Adrenal gland (tissue), 12 donors: ENCODE data around the gene FAM83B. TPM values are rescaled to one million over a fixed set of nuclear protein-coding genes. Genes with fewer than 3 reads are reported as not detected.

ENCODE experiments used
- DNase-seq, 7 donors: peaks; one replicate each; pipeline ENCODE4 v3.0.0-alpha.2; 2019 to 2020
- H3K27ac ChIP-seq, 5 donors: fragments of 200-600 bp; sonication (generic) in 4 of 5; 1 replicate in 3 of 5; 2 replicates in 2 of 5; pipeline versions ENCODE4 v1.5.1 to v1.8.0; 2016 to 2020; ENCODE audit warnings: mild to moderate bottlenecking in 1 of 5
- H3K27me3 ChIP-seq: fragments of 200-600 bp; 2 replicates; pipeline ENCODE4 v1.8.0; 2021
- H3K36me3 ChIP-seq, 2 donors: fragments of 200-600 bp; replicated peaks in 1 of 2; 1 replicate in 1 of 2; 2 replicates in 1 of 2; pipeline versions ENCODE4 v1.5.1 to v1.8.0; 2018 to 2022
- H3K4me1 ChIP-seq, 2 donors: fragments of 200-600 bp; replicated peaks in 1 of 2; 1 replicate in 1 of 2; 2 replicates in 1 of 2; pipeline versions ENCODE4 v1.5.1 to v1.8.0; 2018 to 2021
- H3K4me3 ChIP-seq, 4 donors: fragments of 200-600 bp; sonication (generic) in 3 of 4; one replicate each; pipeline ENCODE4 v1.5.1; 2016 to 2018
- H3K9me3 ChIP-seq, 3 donors: fragments of 200-600 bp; sonication (generic) in 1 of 3; replicated peaks in 1 of 3; 1 replicate in 2 of 3; 2 replicates in 1 of 3; pipeline versions ENCODE4 v1.5.1 to v1.8.0; 2016 to 2021
- POLR2A ChIP-seq, 2 donors: fragments of 450-650 bp; IDR thresholded peaks; one replicate each; pipeline ENCODE4 v1.6.1; 2017; ENCODE audit warnings: antibody characterized with exemption in 2 of 2, mild to moderate bottlenecking in 2 of 2, moderate library complexity in 1 of 2
- WGBS, 4 donors: extraction: QIAGEN DNeasy Blood & Tissue Kit in 2 of 4; methylation state at CpG; one replicate each; pipeline versions ENCODE4 v1.1.5 to v1.1.7; 2013 to 2017; 5-methylcytosine and 5-hydroxymethylcytosine counted together
- intact Hi-C, 2 donors: fragments of 100-400 bp; cut with DNase I; formaldehyde crosslinking; loops; one replicate each; pipeline versions ENCODE4 v1.14.1 to v1.15.0; 2022 to 2023
- polyA plus RNA-seq, 3 donors: library from polyadenylated mRNA; stranded (reverse); fragments of 200-250 nt in 2 of 3; fragments of 350-450 nt in 1 of 3; fragmentation: Illumina TruSeq in 1 of 3; extraction: RNeasy Lipid Tissue Mini Kit (QIAGEN cat#74804) in 1 of 3; gene quantifications; one replicate each; pipeline ENCODE4 v1.2.3, GENCODE V29; 2013 to 2014
- total RNA-seq, 9 donors: library from RNA; depleted of rRNA in 4 of 9; stranded (reverse); fragments of >200 nt in 4 of 9; fragments of 120-200 nt in 1 of 9; fragmentation: NEBNext Ultra II Directional in 1 of 9; extraction: Animal tissue kit (Norgen Biotek cat#: 25700) in 1 of 9; gene quantifications; one replicate each; pipeline versions ENCODE4 v1.1.0 to v1.2.4, GENCODE V29; 2013 to 2023
- TF ChIP-seq, protein P1 (sequence below), 6 experiments: fragments of 450-650 bp in 4 of 6; fragments of 200-600 bp in 2 of 6; sonication (generic) in 1 of 6; IDR thresholded peaks; 1 replicate in 5 of 6; 2 replicates in 1 of 6; pipeline versions ENCODE4 v1.5.1 to v1.8.0; 2016 to 2021; ENCODE audit warnings: antibody characterized with exemption in 6 of 6, mild to moderate bottlenecking in 2 of 6, moderate library complexity in 1 of 6
- donor health status: healthy with polysubstance abuse.
- donor health status: Bipolar disorder and iron deficiency.
- donor health status: DM: yes; HTN: yes; CAD: no.
- donor health status: DM: no; HTN: no; CAD: no.
- donor health status: DM: no; HTN: no; CAD: no.
- donor health status: DM: yes; HTN: yes; CAD: no.

The FAM83B gene
- total and polyA plus RNA-seq, 12 donors, result not detected

DNA sequence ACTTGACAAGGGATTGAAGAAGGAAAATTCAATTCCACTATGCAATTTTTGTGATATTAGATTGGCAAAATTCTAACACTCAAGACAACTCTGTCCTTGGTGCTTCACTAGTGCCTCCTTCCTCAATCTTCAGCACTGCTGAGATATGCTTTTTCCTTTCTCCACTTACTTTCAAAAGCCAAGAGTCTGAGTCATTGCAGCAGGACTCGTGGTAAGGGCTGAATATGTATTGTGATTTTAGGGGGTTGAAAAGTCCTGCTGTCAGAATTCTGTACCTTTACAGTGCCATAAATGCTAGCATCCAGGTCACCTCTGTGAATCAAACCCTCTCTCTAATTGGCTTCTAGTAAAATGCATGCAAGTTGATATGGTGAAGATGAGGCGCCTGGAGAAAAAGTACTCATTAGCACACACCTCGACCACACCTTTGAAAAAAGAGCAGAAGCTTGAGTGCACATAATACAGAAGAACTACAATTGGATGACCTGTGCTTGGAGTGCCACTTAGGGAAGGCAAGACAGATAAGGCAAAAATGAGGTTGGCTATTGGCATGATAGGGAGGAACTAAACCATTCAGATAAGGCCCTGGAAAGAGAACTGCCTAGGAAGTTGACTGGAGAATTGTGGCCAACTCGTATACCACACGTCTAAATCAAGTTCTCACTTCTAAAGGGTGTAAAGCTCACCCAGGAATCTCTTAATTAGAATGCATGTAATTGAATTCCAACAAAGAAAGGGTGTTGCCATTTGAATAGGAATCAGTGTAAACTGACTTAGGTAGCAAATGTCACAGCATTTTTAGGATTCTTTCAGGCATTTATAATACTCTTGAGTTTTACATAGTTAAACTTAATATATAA is 43.6 kb upstream of the FAM83B start:
- no peaks in the 10 kb centered on the region for H3K4me1 ChIP-seq
- no peaks in the 10 kb centered on the region for H3K9me3 ChIP-seq
- no peak for DNase-seq
- no peak overlapping the region for H3K27ac ChIP-seq
- H3K4me3 ChIP-seq, result no peak overlapping the region
- 53 to 63% (median 58%) methylated on average over 5 of the region's 5 CpGs for WGBS, 4 donors
- H3K27me3 ChIP-seq, result no peaks in the 10 kb centered on the region
- intact Hi-C loops, result no loop called here
- TF ChIP-seq, protein P1, sequence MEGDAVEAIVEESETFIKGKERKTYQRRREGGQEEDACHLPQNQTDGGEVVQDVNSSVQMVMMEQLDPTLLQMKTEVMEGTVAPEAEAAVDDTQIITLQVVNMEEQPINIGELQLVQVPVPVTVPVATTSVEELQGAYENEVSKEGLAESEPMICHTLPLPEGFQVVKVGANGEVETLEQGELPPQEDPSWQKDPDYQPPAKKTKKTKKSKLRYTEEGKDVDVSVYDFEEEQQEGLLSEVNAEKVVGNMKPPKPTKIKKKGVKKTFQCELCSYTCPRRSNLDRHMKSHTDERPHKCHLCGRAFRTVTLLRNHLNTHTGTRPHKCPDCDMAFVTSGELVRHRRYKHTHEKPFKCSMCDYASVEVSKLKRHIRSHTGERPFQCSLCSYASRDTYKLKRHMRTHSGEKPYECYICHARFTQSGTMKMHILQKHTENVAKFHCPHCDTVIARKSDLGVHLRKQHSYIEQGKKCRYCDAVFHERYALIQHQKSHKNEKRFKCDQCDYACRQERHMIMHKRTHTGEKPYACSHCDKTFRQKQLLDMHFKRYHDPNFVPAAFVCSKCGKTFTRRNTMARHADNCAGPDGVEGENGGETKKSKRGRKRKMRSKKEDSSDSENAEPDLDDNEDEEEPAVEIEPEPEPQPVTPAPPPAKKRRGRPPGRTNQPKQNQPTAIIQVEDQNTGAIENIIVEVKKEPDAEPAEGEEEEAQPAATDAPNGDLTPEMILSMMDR (IDR thresholded peaks at IDR 0.05), result no peak
- no peak for TF ChIP-seq POLR2A (IDR thresholded peaks at IDR 0.05)
- no peaks in the 10 kb centered on the region for H3K36me3 ChIP-seq

DNA sequence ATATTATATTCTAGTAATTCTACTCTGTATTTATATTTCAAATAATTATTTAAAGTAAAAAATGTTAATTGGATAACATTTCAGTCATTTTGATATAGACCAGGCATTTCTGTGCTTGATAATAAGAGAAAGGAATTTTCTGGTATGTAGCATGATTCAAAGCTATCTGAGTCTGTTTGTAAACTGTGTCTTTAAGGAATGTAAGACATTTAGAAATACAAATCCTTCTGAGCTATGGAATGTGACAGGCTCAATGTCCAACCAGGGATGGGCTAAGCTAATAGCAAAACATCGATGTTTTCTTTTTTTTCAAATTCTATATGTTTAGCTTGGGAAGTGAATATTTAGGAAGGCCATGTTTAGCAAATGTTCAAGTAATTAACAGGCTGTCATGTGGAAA is 41.5 kb upstream of the FAM83B start:
- no peak overlapping the region for H3K4me3 ChIP-seq
- H3K4me1 ChIP-seq, result no peaks in the 10 kb centered on the region
- H3K27ac ChIP-seq, result no peak overlapping the region
- no peak for TF ChIP-seq POLR2A (IDR thresholded peaks at IDR 0.05)
- TF ChIP-seq, protein P1 (IDR thresholded peaks at IDR 0.05), result no peak
- no peaks in the 10 kb centered on the region for H3K27me3 ChIP-seq
- intact Hi-C loops, result no loop called here
- no peak for DNase-seq
- no peaks in the 10 kb centered on the region for H3K36me3 ChIP-seq
- H3K9me3 ChIP-seq, result no peaks in the 10 kb centered on the region
- WGBS, 4 donors, result 30 to 54% (median 50%) methylated on average over 1 of the region's 1 CpG

DNA sequence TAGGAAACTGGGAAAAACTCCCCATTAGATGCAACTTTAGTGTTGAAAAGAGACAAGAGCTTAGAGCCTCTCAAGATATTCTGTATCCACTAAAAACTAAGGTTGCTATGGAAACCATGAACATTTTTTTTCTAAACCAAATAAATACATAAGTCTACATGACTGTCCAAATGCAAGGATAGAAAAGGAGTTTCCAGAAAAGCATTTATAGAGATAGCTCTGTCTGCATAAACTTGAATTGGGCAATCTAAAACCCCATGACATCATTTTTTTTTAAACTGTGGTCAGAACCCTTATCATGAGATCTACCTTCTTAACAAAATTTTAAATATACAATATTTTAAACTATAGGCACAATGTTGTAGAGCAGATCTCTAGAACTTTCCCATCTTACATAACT is 36.4 kb upstream of the FAM83B start:
- Histone ChIP-seq H3K27me3 (no peaks in the 10 kb centered on the region), H3K4me3 (no peak overlapping the region), H3K9me3 (no peaks in the 10 kb centered on the region), H3K27ac (no peak overlapping the region), H3K4me1 (no peaks in the 10 kb centered on the region), H3K36me3 (no peaks in the 10 kb centered on the region)
- TF ChIP-seq, protein P1 (IDR thresholded peaks at IDR 0.05), result no peak
- no peak for TF ChIP-seq POLR2A (IDR thresholded peaks at IDR 0.05)
- no peak for DNase-seq
- intact Hi-C loops, result no loop called here

DNA sequence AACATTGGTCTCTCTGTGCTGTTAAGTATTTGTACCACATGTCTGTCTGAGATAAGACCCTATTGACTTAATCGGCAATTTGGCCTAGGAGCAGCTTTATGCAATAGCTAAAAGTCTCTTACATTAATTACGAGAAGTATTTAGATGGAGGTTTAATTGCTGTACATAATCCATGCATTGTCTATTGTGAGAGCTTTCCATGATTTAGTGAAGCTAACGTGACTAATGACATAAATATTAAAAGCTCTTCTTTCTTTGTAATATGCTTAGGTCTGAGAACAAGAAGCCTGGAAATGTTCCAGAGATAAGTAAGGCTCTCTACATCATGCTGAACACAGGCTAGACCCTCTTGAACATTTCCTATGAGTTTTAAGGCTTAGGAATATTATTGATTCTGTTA is 32.7 kb upstream of the FAM83B start:
- no peak for DNase-seq
- H3K4me3 ChIP-seq, result no peak overlapping the region
- H3K27me3 ChIP-seq, result no peaks in the 10 kb centered on the region
- intact Hi-C loops, result no loop called here
- TF ChIP-seq POLR2A (IDR thresholded peaks at IDR 0.05), result no peak
- TF ChIP-seq, protein P1 (IDR thresholded peaks at IDR 0.05), result no peak
- no peaks in the 10 kb centered on the region for H3K36me3 ChIP-seq
- no peaks in the 10 kb centered on the region for H3K4me1 ChIP-seq
- no peaks in the 10 kb centered on the region for H3K9me3 ChIP-seq
- H3K27ac ChIP-seq, result no peak overlapping the region
- 58 to 68% (median 61%) methylated on average over 3 of the region's 3 CpGs for WGBS, 4 donors
